Trophoblast cell (in vitro differentiated cells and primary cell): ENCODE results near the gene SPATA2L.
"Not testable (repeated sequence)": the region's sequence is repeated elsewhere in the genome, so short reads cannot be mapped to it uniquely, and the experiment has no call there.

Experiments used
- DNase-seq, 2 donors: peaks; one replicate each; pipeline ENCODE4 v3.0.0-alpha.2; 2016
- H2AFZ ChIP-seq: 2 replicates; pipeline ENCODE4 v1.6.1; 2013; ENCODE audit warnings: low read length, moderate library complexity, mild to moderate bottlenecking; ENCODE audit not compliant: insufficient read depth, poor library complexity
- H2AK5ac ChIP-seq: 2 replicates; pipeline ENCODE4 v1.6.1; 2013; ENCODE audit warnings: mild to moderate bottlenecking, low read length
- H2BK120ac ChIP-seq: 2 replicates; pipeline ENCODE4 v1.6.1; 2013; ENCODE audit warnings: low read length, mild to moderate bottlenecking, moderate library complexity; ENCODE audit not compliant: insufficient read depth, poor library complexity
- H2BK12ac ChIP-seq: 2 replicates; pipeline ENCODE4 v1.6.1; 2013; ENCODE audit warnings: mild to moderate bottlenecking, low read length, moderate library complexity
- H2BK5ac ChIP-seq: 2 replicates; pipeline ENCODE4 v1.6.1; 2013; ENCODE audit warnings: low read length, low read depth, moderate library complexity, mild to moderate bottlenecking; ENCODE audit not compliant: poor library complexity
- H3K14ac ChIP-seq: 2 replicates; pipeline ENCODE4 v1.6.1; 2013; ENCODE audit warnings: mild to moderate bottlenecking, low read length
- H3K18ac ChIP-seq: 2 replicates; pipeline ENCODE4 v1.6.1; 2013; ENCODE audit warnings: mild to moderate bottlenecking, low read length
- H3K23ac ChIP-seq: 2 replicates; pipeline ENCODE4 v1.6.1; 2013; ENCODE audit warnings: low read length
- H3K27ac ChIP-seq: 2 replicates; pipeline ENCODE4 v1.5.1; 2013; ENCODE audit warnings: low read depth, mild to moderate bottlenecking, inconsistent platforms, low read length, moderate library complexity
- H3K27me3 ChIP-seq: 2 replicates; pipeline ENCODE4 v1.6.1; 2013; ENCODE audit warnings: inconsistent platforms, mild to moderate bottlenecking, low read length, moderate library complexity; ENCODE audit not compliant: insufficient read depth
- H3K36me3 ChIP-seq, 2 experiments: 1 replicate in 1 of 2; 2 replicates in 1 of 2; pipeline ENCODE4 v1.6.1; 2013; ENCODE audit warnings: low read length in 2 of 2, mild to moderate bottlenecking in 2 of 2, moderate library complexity in 1 of 2; ENCODE audit not compliant: insufficient read depth in 2 of 2, control insufficient read depth in 1 of 2
- H3K4ac ChIP-seq: 2 replicates; pipeline ENCODE4 v1.6.1; 2013; ENCODE audit warnings: low read depth, mild to moderate bottlenecking, low read length, moderate library complexity
- H3K4me1 ChIP-seq, 2 experiments: 1 replicate in 1 of 2; 2 replicates in 1 of 2; pipeline ENCODE4 v1.6.1; 2013; ENCODE audit warnings: low read length in 2 of 2, mild to moderate bottlenecking in 2 of 2, moderate library complexity in 1 of 2; ENCODE audit not compliant: insufficient read depth in 2 of 2, control insufficient read depth in 1 of 2
- H3K4me2 ChIP-seq: 2 replicates; pipeline ENCODE4 v1.6.1; 2013; ENCODE audit warnings: inconsistent platforms, mild to moderate bottlenecking, low read length, moderate library complexity
- H3K4me3 ChIP-seq: 2 replicates; pipeline ENCODE4 v1.5.1; 2013; ENCODE audit warnings: mild to moderate bottlenecking, low read depth, low read length, inconsistent platforms
- H3K79me1 ChIP-seq: one replicate; pipeline ENCODE4 v1.6.1; 2013; ENCODE audit warnings: low read length
- H3K79me2 ChIP-seq: 2 replicates; pipeline ENCODE4 v1.6.1; 2013; ENCODE audit warnings: low read length, mild to moderate bottlenecking; ENCODE audit not compliant: control insufficient read depth, insufficient read depth, poor library complexity
- H3K9ac ChIP-seq: 2 replicates; pipeline ENCODE4 v1.6.1; 2013; ENCODE audit warnings: mild to moderate bottlenecking, low read length
- H3K9me3 ChIP-seq: 2 replicates; pipeline ENCODE4 v1.6.1; 2013; ENCODE audit warnings: low read depth, mild to moderate bottlenecking, control low read depth, inconsistent platforms, low read length; ENCODE audit not compliant: insufficient read depth
- H4K12ac ChIP-seq: 2 replicates; pipeline ENCODE4 v1.6.1; 2013; ENCODE audit warnings: low read depth, mild to moderate bottlenecking, low read length, moderate library complexity
- H4K8ac ChIP-seq: 2 replicates; pipeline ENCODE4 v1.6.1; 2013; ENCODE audit warnings: low read depth, mild to moderate bottlenecking, low read length, moderate library complexity
- H4K91ac ChIP-seq: one replicate; pipeline ENCODE4 v1.6.1; 2013; ENCODE audit warnings: low read depth, mild to moderate bottlenecking, low read length, moderate library complexity
- WGBS: extraction: QIAGEN DNeasy Blood & Tissue Kit; methylation state at CpG from one replicate; pipeline ENCODE4 v1.1.7; 2013; ENCODE audit warnings: missing lambda C conversion rate; ENCODE audit not compliant: insufficient read length, insufficient coverage; ENCODE audit errors: extremely low coverage; 5-methylcytosine and 5-hydroxymethylcytosine counted together

SPATA2L gene

DNA sequence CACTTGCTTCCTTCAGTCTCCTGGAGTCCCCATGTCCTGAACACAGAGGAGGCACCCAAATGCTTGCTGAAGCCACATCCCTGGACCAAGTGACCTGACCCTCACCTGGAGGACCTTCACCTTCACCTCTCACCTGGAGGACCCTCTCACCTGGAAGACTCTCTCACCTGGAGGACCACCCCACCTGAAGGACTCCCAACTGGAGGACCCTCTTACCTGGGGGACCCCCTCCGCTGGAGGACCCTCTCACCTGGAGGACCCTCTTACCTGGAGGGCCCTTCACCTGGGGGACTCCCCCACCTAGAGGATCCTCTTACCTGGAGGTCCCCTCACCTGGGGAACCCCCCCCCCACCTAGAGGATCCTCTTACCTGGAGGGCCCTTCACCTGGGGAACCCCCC lies 15.6 kb downstream of the SPATA2L start:
- Histone ChIP-seq H3K9ac (no peak overlapping the region), H2BK12ac (no peak overlapping the region), H3K27me3 (no peaks in the 10 kb centered on the region), H3K27ac (no peak overlapping the region), H3K23ac (no peak overlapping the region), H4K91ac (no peak overlapping the region), H3K4me3 (no peak overlapping the region), H2BK5ac (no peak overlapping the region), H3K79me1 (peaks cover 6% of the 10 kb centered on the region), H2AK5ac (no peak overlapping the region), H3K18ac (no peak overlapping the region), H4K8ac (no peak overlapping the region), H4K12ac (no peak overlapping the region), H3K9me3 (peaks cover 16% of the 10 kb centered on the region), H3K79me2 (peaks cover 8% of the 10 kb centered on the region), H3K4me2 (no peak overlapping the region), H3K14ac (no peak overlapping the region), H3K4me1 (peaks cover 6 to 7% of the 10 kb centered on the region in 2 experiments), H3K4ac (no peak overlapping the region), H2AFZ (no peak overlapping the region), H3K36me3 (peaks cover 21 to 28% of the 10 kb centered on the region in 2 experiments), H2BK120ac (no peak overlapping the region)
- no peak for DNase-seq
- WGBS, result no CpG with 5 or more reads among the region's 1 CpG

DNA sequence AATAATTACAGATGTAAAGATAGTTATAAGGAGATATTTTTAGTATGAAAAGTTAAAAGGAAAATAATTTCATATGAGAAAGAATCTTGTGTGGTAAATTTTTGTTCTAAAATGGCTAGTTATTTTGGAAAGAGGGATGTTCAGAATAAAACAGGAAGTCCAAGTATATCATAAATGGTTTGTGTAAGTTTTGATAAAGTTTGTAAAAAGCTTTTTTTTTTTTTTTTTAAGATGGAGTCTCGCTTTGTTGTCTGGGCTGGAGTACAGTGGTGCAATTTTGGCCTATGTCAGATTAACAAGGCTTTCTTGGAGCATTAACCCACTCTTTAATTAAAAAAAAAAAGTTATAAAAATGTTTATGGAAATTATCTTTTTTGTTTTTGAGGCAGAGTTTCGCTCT lies 23.2 kb downstream of the SPATA2L start:
- no peak overlapping the region for H3K14ac ChIP-seq
- H4K8ac ChIP-seq, result no peak overlapping the region

DNA sequence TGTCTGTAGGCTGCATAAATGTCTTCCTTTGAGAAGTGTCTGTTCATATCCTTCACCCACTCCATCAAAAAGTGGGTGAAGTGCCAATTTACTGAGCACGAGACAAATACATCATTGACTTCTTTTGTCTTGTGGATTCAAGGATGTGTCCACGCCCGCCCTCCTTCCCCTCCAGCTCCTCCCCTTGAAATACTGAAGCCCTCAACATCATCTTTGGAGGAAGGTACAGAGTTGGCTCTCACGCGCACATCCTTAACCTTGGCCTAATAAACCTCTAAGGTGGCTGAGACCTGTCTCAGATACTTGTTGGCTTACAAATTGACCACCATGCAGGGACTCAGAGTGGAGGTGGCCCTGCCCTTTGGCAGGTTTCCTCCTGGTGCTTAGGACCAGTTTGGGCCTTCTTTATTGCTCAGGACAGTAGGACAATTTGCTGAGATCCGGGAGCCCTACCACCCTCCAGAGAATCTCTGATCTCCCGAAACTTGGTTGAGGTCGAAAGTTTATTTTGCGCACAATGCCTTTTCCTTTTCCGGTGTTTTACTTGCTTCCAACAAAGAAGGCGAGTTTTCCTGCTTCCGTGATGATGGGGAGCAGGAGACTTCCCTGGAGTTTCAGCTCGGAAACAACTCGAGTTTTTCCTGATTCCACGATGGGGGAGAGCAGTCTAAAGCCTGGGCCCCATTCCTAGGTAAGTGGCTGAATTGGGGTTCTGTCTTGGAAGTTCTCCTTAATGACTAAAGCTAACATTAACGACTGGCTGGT lies 29.1 kb downstream of the SPATA2L start:
- Histone ChIP-seq H3K9me3 (no peaks in the 10 kb centered on the region), H3K79me1 (no peaks in the 10 kb centered on the region), H2AK5ac (no peak overlapping the region), H3K4me2 (no peak overlapping the region), H4K12ac (no peak overlapping the region), H3K27ac (no peak overlapping the region), H2AFZ (no peak overlapping the region), H2BK5ac (no peak overlapping the region), H3K27me3 (no peaks in the 10 kb centered on the region), H3K4ac (no peak overlapping the region), H2BK120ac (no peak overlapping the region), H4K8ac (no peak overlapping the region), H3K14ac (no peak overlapping the region), H3K23ac (no peak overlapping the region), H3K18ac (no peak overlapping the region), H3K79me2 (no peaks in the 10 kb centered on the region), H3K4me3 (no peak overlapping the region), H4K91ac (no peak overlapping the region), H3K36me3 (peaks cover 3 to 5% of the 10 kb centered on the region in 2 experiments), H3K4me1 (no peaks in the 10 kb centered on the region), H2BK12ac (no peak overlapping the region), H3K9ac (no peak overlapping the region)
- DNase-seq, result no peak
- WGBS, result no CpG with 5 or more reads among the region's 16 CpGs

More for the DNA sequence above, 23.2 kb downstream of the SPATA2L start:
- H3K4me1 ChIP-seq, result no peaks in the 10 kb centered on the region
- no peak overlapping the region for H2BK120ac ChIP-seq
- no peak overlapping the region for H3K9ac ChIP-seq
- peaks cover 4 to 7% of the 10 kb centered on the region in 2 experiments for H3K36me3 ChIP-seq
- H3K4me3 ChIP-seq, result no peak overlapping the region
- H3K27ac ChIP-seq, result no peak overlapping the region
- H3K4me2 ChIP-seq, result no peak overlapping the region
- H3K9me3 ChIP-seq, result peaks cover 14% of the 10 kb centered on the region
- no peak for DNase-seq
- H3K79me1 ChIP-seq, result no peaks in the 10 kb centered on the region
- H2AK5ac ChIP-seq, result no peak overlapping the region
- no peak overlapping the region for H3K4ac ChIP-seq
- no peak overlapping the region for H4K91ac ChIP-seq
- no peak overlapping the region for H3K23ac ChIP-seq
- WGBS, result no CpG with 5 or more reads among the region's 2 CpGs
- no peak overlapping the region for H2BK5ac ChIP-seq
- H3K27me3 ChIP-seq, result no peaks in the 10 kb centered on the region
- H2AFZ ChIP-seq, result no peak overlapping the region
- no peak overlapping the region for H4K12ac ChIP-seq
- no peak overlapping the region for H2BK12ac ChIP-seq
- no peak overlapping the region for H3K18ac ChIP-seq
- H3K79me2 ChIP-seq, result no peaks in the 10 kb centered on the region

DNA sequence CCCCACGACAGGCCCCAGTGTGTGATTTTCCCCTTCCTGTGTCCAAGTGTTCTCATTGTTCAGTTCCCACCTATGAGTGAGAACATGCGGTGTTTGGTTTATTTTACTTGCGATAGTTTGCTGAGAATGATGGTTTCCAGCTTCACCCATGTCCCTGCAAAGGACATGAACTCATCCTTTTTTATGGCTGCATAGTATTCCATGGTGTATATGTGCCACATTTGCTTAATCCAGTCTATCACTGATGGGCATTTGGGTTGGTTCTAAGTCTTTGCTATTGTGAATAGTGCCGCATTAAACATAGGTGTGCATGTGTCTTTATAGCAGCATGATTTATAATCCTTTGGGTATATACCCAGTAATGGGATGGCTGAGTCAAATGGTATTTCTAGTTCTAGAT lies 29.9 kb downstream of the SPATA2L start:
- not testable (repeated sequence) for H3K9me3 ChIP-seq, DNase-seq, H2AFZ ChIP-seq, H4K91ac ChIP-seq, H3K23ac ChIP-seq, H4K12ac ChIP-seq, H3K4ac ChIP-seq, H3K4me2 ChIP-seq, H3K79me2 ChIP-seq, H2BK12ac ChIP-seq, H3K4me1 ChIP-seq, H2AK5ac ChIP-seq, H3K27ac ChIP-seq, H4K8ac ChIP-seq, H3K36me3 ChIP-seq, H3K79me1 ChIP-seq, H2BK5ac ChIP-seq, H2BK120ac ChIP-seq, H3K18ac ChIP-seq, H3K14ac ChIP-seq, H3K9ac ChIP-seq, H3K4me3 ChIP-seq, H3K27me3 ChIP-seq
- no CpG with 5 or more reads among the region's 4 CpGs for WGBS
